Limb (tissue), 2 donors: ENCODE data around the gene MEIS2.
"Not testable (repeated sequence)": the region's sequence is repeated elsewhere in the genome, so short reads cannot be mapped to it uniquely, and the experiment has no call there.

Experiments used
- DNase-seq, 2 donors: peaks; one replicate each; pipeline ENCODE4 v3.0.0-alpha.2; 2016; ENCODE audit errors: extremely low spot score in 2 of 2

The MEIS2 gene

DNA sequence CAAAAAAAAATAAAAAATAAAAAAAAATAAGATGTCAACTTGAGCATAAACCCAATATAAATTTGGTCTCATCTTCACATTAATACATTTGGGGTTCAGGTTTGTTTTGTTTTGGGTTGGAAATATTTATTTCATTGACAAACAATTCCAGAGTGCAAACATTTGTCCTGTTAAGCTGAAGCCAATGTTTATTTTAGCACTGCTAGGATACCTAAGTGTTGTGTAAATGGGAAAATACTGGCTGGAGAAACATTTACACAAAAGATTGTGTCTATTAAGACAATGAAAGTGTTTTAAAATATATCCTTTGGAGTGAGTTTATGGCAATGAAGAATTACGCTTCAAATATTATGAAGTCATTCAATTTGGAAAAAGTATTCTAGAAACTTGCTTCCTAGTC lies 91.1 kb downstream of the MEIS2 start:
- no peak for DNase-seq

DNA sequence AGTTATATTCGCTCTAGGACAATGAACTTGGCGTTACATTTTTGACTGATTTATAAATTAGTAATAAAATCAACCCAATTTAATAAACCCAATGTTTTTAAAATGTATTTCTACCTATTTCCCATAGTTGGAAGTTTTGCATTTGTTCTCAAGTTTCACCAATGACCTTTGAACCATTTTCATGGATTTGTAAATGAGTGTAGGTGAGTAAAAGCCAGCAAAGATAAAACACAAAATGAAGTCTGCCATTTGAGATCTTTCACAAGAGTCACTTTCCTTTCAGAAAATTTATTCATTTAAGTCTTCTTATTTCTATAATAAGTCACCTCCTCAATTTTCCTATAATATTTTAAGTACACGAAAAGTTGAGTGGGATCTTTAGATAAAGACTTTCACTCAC lies 92.1 kb downstream of the MEIS2 start:
- no peak for DNase-seq

DNA sequence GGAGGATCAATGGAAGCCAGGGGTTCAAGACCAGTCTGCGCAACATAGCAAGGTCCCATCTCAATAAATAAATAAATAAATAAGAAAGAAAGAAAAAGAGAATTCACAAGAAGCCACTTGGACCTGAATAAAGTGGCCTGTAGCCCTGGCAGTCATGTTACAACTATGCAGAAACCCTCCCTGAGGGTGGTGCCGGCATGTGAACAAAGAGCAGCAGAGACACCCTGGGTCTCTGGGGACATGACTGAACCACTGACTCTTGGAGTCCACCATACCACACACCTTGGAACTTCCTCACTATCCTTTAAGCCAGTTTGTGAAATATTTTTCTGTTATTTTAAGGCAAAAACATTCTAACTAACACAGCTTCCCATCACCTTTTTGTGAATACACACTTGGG lies 93.0 kb downstream of the MEIS2 start:
- DNase-seq = no peak

DNA sequence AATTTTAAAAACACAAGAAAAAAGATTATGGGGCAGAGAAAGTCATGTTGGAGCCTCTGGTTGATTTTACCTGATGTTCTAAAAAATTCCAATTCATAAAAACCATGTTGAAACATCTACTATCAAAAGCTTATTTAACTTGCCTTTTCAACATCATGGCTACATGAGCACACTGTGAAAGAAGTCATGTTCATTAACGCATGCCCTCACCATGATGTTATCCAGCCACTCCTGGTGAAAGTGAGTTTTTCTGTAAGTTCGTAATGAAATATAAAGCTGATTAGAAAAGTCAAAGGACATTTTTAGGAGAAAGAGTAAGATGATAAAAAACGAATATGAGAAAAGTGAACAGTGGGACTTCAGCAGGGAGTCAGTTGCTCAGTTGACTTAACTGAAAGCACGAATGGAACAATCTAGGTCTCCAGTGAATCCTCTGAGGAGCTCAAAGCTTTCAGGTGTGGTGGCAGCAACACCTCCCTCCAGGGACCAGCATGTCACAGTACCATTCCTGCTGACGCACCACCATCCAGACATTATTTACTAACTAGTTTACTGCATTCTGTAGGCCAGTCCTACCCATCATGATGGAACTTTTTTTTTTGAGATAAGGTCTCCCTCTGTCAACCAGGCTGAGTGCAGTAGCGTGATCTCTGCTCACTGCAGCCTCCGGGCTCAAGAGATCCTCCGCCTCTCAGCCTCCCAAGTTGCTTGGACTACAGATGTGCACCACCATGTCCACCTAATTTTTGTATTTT lies 95.2 kb downstream of the MEIS2 start:
- no peak for DNase-seq

DNA sequence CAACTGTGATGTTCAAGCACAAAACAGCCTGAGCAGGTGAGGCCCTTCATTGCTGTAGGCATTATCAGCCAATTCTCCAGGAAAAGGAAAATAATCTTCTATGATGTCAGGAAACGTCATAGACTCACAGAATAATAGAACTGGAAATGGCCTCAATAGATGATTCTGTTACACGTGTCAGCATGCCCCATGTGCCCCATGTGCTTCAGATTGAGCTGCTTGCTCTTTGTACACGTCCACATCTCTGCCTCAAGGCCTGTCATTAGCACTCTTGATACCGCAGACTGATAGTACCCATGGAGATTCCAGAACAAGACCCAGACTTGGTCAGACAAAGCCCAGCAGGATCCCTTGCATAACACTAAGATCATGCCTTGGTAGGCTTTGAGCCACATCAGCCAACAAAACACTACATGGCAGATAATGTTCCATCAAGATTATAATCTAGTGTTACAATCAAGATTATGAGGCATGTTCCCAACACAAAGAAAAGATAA lies 95.9 kb downstream of the MEIS2 start:
- DNase-seq = no peak

DNA sequence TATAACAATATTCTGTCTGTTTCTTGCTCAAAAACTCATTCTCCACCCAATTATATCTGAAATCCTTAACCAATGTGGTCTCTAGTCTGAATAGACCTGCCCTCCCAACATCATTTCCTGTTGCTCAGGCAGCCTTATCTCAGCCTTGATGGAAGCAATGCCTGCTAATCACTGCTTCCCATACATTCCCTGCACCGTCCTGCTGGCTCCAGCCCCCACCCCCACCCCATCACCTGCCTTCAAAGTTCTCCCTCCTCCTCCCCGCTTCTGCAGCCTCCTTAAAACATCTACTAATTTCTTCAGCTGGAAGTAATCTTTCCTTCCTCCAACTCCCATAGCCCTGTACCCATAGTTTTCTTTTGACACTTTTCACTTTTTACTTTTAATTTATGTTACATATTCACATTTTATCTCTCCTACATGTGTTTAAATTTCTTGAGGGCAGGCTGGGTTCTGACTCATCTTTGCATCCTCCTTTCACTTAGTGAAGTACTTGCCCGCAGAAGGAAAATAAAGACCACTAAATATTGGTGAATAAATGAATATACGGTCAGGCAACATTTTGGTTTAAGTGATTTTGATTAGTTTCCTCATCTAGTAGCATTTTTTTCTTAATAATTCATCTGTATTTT lies 98.2 kb downstream of the MEIS2 start:
- no peak for DNase-seq

DNA sequence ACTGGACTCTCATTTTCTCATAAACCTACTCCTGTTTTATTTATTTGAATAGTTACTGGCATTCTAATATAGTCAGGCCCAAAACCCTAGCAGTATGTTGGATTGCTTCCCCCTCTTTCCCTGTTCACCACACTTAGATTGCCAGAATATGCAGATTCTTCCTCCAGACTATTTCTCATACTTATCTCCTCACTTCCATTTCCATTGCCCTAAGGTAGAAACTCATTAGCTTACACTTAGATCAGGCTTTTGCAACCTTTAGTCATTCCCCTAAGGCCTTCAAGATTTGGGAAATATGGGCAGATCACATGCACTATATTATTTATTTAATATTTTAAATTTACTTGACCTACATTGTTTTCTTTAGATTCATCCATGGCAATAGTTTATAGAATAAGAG lies 98.9 kb downstream of the MEIS2 start:
- no peak for DNase-seq

DNA sequence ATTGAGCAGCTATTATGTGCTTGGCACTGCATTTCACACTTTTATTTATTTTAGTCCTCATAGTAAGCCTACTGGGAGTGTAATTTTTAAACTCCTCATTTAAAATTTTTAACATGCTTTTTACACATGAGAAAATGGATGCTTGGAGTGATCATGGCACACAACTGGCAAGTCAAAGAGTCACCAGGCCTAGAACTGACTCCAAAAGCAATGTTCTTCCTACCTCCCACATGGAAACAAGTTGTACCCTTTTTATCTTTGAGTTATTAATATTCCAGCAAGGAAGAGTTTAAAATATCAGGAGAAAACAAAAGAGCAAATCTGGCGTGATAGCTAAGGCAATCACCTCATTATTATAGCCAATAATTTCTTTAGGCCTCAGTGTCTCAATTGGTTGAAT lies 100.6 kb downstream of the MEIS2 start:
- DNase-seq = no peak

DNA sequence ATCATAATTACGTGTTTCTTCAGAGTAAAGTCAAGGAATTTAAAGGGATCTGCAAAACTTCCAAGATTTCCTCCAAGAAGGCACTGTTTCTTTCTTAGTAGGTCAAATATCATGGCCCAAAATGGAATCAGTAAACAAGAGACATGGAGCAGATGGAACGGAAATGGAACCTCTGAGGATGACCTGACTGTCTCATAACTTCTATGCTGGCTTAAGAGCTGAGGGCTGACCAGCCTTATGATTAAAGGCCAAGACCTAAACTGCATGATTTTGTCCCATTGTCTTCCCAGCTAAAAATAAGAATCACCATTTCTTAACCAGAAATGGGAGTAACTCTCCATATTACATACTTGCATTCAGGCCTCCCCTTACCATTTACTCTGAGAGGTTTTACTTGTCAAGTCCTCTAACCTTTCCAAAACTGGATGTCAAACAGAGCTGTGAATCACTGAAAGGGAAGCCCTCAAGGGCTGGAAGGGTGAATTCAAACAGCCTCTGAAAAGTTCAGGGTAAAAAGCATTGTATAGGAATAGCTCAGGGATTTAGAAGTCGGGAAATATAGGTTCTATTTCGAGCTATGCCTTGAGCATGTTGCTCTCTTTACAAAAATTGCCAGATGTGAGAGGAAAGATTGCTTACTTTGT lies 103.7 kb downstream of the MEIS2 start:
- DNase-seq = no peak

DNA sequence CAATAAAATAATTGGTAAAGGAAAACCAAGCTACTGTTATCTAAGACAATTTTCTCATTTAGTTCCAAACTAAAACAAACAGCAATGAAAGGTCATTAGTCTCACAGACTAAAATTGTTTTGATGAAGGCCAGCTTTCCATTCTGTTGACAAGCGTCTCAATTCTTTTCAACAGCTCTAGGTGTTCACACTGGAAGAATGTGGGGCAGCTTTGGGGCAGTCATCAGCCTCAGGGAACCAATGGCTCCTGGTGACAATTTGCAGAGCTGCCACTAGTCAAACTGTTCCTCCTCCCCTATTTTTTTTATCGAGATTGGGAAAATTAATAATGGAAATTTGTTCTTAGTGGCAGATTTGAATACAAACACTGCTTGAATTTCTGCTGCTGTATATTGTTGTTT lies 104.2 kb downstream of the MEIS2 start:
- DNase-seq = no peak

DNA sequence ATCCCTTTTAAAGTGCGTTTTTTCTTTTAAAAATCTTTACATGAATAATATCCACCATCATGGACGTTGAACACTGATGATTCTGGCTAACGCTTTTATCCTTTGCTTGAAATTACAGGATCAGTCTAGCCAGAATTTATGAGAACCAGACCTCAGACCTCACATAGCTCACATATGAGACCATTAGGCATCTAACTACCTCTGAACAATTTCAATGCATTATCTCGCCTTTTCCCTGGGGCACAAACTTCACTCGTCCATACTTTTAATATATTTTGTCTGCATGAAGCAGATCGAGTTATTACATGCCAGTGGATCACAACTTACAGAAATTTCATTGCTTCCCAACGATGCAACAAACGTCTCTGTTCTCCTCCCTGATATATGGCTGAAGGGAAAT lies 105.6 kb downstream of the MEIS2 start:
- DNase-seq = no peak

DNA sequence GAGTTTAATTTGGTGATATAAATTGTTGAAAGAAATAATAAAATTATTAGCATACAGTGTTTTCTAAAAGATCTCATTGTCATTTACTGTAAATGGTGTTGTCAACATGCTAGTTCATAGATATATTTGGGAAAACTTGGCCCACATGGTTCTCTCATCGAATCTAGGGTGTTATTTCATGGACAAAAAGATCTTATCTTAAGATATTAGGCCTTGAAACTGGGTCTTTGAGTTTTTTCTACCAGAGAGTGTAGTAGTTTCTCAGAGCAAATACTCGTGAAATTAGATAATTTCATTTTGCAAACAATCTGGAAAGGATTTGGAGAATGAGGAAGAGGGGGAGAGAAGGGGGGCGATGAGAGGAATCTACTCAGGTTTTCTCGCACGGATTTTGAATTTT lies 107.9 kb downstream of the MEIS2 start:
- DNase-seq = no peak

DNA sequence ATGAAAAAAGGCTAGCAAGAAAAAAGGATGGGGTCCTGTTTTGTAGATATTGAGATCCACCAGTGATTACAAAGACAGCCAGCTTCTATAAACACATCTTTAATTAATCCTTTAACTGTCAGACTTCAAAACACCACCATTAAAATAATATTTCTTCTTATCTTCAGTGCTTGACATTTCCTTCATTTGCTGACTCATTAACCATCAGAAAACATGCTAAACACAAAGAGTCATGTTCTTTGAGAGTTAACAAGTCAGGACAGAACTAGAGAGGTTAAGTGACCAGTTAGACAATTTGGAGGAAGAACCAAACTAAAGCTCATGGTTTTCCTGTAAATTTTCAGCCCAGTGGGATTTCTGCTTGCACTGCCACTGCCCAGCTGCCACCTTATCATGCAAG lies 111.4 kb downstream of the MEIS2 start:
- no peak for DNase-seq

DNA sequence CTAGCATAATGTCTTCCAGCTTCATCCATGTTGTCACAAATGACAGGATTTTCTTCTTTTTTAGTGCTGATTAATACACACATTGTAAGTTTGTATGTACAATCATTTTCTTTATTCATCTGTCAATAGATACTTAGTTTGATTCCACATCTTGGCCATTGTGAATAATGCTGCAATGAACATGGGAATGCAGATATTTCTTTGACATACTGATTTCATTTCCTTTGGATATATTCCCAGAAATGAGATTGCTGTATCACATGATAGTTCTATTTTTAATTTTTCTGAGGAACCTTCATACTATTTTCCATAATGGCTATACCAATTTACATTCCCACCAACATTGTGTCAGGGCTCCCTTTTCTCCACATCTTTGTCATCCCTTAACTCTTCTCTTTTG lies 117.9 kb downstream of the MEIS2 start:
- no peak for DNase-seq

DNA sequence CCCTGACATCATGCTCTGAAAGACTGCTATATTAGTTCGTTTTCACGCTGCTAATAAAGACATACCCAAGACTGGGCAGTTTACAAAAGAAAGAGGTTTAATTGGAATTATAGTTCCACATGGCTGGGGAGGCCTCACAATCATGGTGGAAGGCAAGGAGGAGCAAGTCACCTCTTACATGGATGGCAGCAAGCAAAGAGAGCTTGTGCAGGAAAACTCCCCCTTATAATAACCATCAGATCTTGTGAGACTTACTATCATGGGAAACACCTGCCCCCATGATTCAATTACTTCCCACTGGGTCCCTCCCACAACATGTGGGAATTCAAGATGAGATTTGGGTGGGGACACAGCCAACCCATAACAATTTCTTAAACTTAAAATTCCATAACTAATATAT lies 120.1 kb downstream of the MEIS2 start:
- not testable (repeated sequence) for DNase-seq

DNA sequence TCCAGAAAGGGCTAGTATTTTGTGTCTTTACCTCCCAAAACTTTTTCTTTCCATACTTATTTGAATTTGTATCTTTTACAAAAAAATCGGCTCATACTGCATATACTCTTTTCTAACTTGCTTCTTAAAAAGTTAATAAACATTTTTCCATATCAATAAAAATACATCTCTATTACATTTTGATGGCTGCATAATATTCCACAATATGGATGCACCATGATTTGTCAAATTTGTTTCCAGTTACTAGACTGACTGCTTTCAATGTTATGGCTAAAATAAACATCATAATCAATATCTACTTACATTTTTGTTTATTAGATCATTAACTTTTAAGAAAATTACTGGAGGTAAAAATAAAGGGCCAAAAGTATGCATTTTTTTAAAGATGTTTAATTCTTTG lies 121.7 kb downstream of the MEIS2 start:
- no peak for DNase-seq

DNA sequence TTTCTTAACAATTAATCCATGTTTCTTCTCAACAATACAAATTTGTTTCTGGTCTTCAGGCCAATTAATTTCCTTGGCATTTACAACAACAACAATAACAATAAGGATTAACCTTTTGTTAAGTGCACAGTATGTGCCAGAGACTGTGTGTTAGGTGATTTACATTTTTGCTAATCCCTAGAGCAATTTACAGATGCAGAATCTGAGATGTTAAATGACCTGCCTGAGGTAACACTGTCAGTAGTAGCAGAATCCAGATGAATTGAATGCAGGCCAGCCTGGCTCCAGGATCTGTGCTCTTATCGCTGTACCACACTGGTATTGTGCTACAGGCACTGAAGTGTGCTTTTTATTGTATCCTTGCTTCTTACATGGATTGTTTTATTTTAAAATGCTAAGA lies 122.2 kb downstream of the MEIS2 start:
- no peak for DNase-seq

DNA sequence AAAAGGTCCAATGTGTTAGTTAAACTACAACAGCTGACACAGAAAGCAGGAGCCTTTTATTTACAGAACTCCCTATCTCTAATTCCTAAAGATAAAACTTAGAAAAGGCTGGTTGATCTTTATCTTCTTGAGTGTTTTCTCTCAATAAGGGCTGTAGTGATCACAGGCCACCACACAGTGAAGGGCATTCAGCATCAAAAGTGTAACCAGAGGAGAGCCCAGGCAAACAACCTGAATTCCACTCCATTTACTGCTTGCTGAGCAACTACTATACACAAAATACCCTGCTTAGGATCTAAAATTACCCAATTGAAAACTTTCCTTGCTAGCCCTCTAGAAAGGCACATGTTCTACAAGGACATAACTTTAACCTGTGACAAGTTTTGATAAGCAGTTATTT lies 122.7 kb downstream of the MEIS2 start:
- DNase-seq = no peak

DNA sequence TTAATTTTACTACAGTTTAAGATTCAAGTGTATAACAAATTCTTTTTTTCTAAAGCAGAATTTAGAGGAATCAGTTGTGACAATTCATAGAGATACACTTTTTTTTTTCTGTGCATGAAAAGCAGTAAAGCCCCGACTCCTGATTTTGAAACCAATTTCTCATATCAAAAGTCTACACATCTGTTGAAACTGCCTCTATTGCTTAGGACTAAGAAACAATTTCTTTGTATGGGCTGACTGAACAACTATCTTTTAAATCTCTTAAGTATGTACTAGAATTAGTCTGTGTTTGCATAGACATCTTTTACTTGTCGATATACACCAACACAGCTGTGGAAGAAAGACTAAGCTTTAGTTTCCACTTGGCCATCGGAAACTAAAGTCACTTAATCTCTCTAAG lies 127.6 kb downstream of the MEIS2 start:
- no peak for DNase-seq

DNA sequence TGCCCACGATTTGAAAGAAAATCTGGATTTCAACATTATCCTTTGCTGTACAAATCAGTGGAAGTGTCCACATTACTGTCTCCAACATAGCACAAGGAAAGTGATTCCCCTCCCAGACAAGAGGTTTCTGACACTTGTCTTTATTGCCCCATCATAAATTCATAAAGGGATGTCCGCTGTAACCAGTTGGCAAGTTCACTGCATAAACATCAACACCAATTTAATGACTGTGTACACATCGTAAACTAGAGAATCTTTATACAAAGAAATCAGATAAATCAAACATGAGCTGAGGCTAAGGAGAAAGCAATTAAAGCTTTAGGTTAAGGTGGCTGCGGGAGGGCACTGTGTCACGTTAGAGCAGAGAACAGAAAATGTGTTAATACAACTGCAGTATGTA lies 129.8 kb downstream of the MEIS2 start:
- no peak for DNase-seq

DNA sequence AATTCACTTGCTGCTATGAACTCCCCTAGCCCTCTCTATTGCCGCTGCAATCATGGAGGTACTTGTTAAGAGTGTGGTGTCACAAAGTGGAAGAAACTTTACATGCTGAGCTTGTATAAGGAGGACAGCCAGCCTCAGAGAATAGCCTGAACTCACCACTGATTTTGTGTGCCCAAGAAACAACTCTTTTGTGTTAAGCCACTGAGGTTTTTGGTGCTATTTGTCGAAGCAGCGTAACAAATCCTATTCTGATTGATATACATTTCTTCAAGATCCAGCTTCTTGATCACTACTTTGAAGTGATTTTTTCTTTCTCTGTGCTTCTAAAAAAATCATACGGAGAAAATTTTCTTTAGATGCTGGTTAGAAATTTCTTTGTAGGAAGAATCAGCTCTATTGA lies 132.4 kb downstream of the MEIS2 start:
- DNase-seq = no peak

DNA sequence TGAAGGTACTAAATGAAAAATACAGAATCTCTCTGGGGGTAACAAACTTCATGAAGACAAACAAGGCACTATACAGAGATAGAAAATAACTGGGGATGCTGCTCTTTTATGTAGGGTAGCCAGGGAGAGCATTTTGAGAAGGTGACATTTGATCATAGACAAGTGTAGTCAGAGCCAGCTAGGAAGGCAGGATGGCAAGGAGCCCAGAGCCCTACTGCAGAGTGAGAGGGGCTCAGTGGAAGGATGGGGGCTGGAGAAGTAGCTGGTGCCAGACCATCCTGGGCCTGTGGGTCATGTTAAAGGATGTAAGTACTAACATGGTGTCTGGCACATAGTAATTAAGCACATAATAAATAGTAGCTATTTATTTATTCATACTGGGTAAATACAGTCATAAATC lies 133.6 kb downstream of the MEIS2 start:
- no peak for DNase-seq
